Islet of Langerhans (tissue), 1 donor: ENCODE results near the gene EVA1A.
"Not testable (repeated sequence)": the region's sequence is repeated elsewhere in the genome, so short reads cannot be mapped to it uniquely, and the experiment has no call there.

Source experiments
- FAIRE-seq: peaks from one replicate; lab custom pipeline; 2011; peaks lifted over from hg19 to GRCh38; lab: Jason Lieb, UNC

EVA1A gene

GRCh38 chr2:75483878-75484277 is 76.9 kb downstream of the EVA1A start:
- no peak for FAIRE-seq

- FAIRE-seq: no peak
Observed at GRCh38 chr2:75482398-75482797, 78.3 kb downstream of the EVA1A start.

- peak; percentile 89 for FAIRE-seq
Observed at GRCh38 chr2:75480971-75481836, 79.5 kb downstream of the EVA1A start.

- not testable (repeated sequence) for FAIRE-seq
Observed at GRCh38 chr2:75477696-75478095, 83.0 kb downstream of the EVA1A start.

DNA sequence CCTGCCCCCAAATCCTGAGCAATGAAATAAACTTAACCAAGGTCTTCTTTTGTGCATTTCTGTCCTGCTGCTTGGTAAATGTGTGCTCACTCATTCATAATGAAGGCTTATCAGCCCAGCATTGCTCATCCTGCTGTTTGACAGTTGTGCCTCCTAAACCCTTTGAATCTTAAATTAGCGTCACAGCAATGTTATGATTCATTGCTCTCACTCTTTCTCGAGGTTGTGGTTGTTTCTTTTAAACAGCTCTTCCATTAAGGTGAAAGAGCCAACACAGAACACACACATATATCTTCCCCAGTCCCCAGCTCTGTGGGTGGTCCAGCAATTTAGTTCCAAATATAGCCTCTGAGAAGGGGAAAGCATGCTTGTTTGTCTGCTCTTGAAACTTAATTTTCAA is 84.0 kb downstream of the EVA1A start:
- no peak for FAIRE-seq

- FAIRE-seq: no peak
Observed at GRCh38 chr2:75475976-75476375, 84.8 kb downstream of the EVA1A start.

DNA sequence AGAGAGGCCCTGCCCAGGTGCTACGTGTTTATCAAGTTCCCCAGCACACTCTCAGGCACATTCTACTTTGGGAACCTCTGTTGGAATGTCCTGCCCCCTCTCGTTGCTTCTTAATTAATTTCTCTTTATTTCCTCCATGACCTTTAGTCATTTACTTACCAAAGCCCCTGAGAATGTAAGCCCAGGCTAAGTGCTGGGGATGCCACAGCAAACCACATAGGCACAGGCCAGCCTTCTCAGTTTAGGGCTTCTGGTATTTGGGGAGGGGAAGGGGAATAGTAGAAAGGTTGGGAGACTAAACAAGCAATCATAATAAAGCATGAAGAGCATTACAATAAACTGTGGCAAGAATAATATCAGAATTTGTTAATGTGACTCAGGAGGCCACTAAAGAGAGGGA is 85.7 kb downstream of the EVA1A start:
- FAIRE-seq: no peak

DNA sequence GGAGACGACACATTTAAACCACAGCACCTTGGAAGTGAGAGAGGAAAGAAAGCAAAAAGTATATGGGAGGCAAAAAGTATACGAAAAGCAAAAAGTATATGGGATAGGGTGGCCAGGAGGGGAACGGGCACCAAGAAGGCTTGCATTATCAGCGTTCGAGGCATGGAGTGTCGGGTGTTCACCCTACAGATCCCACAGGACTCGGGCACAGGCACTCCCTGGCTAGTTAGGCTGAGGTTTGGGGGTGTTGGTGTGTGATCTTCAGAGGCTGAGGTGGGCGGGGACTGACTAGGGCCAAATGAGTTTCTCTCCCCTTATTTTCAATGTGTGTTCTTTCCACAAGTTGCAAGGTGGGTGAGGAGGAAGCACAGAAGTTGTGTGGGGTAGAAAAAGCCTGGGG is 86.6 kb downstream of the EVA1A start:
- FAIRE-seq: no peak

DNA sequence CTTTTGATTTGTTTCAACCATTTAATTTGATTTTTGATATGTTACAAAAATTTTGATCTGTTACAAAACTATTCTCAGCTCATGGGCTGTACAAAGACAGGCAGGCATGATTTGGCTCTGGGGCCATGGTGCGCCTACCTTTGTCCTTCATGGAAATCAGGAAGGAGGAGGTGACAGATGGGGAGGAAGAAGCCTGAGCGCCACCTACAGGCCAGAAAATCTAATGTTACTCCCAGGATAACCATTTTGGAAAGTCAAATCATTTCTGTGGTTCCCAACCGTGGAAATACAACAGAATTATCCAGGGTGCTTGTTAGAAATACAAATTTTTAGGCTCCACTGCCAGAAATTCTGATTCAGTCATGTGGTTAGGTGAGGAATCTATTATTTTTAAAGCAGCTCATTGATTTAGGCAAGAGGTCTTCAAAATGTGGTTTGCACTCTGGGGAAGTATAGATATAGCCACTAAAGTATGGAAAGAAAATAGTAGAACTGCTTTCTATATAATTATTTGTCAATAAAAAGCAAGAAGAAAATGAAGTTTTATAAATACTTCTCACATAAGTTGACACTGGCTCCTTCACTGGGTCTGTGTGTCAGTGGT is 93.9 kb downstream of the EVA1A start:
- no peak for FAIRE-seq

- peak; percentile 75 for FAIRE-seq
Observed at GRCh38 chr2:75465317-75465984, 95.3 kb downstream of the EVA1A start.

- no peak for FAIRE-seq
Observed at GRCh38 chr2:75464348-75464946, 96.3 kb downstream of the EVA1A start.

GRCh38 chr2:75462721-75463120 is 98.0 kb downstream of the EVA1A start:
- FAIRE-seq: no peak

DNA sequence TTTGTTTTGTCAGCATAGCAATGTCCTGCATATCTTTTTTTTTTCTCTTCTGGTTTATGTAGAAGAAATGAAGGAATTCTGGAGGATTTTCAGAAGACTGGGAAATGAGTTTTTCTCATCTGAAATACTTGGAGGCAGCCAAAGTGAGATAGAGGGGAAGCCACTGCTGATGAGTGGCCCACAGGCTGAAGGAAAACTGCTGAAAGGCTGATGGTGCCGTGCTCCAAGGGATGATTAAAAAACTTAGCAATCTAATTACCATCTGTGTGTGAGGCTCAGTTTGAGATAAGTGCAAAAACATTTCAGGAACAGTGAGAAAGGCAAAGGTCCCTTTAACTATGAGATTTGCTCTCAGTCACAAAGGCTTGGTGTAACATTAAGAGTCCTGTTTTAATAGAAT is 98.5 kb downstream of the EVA1A start:
- FAIRE-seq: no peak

DNA sequence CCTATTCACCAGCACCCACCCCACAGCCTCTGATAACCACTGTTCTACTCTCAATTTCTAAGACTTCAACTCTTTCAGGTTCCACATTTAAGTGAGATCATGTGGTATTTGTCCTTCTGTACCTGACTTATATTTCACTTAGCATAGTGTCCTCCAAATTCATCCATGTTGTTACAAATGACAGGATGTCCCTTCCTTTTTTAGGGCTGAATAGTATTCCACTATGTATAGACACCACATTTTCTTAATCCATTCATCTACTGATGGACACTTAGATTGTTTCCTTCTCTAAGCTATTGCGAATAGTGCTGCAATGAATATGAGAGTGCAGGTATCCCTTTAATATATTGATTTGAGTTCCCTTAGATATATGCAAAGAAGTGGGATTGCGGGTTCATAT is 100.1 kb downstream of the EVA1A start:
- no peak for FAIRE-seq

GRCh38 chr2:75459565-75460310 is 101.0 kb downstream of the EVA1A start:
- FAIRE-seq: no peak

- no peak for FAIRE-seq
Observed at GRCh38 chr2:75458201-75458600, 102.5 kb downstream of the EVA1A start.

- no peak for FAIRE-seq
Observed at GRCh38 chr2:75456825-75457224, 103.9 kb downstream of the EVA1A start.

DNA sequence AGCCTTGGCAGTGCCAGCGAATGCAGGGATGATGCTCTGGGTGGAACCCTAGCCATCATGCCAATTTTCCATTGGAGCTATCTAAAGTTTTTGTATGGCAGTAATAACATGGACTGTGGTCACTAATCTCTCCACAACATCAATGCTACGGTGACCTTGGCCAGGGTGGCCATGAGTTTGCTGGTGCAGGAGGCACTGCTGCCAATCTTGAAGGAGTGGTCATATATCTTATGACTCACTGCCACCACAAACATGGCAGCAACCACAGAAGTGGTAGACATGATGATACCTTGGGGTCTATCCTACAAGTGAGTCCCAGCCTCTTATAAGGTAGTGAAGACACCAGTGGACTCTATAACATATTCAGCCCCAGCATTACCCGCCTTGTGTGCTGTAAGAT is 104.6 kb downstream of the EVA1A start:
- no peak for FAIRE-seq

DNA sequence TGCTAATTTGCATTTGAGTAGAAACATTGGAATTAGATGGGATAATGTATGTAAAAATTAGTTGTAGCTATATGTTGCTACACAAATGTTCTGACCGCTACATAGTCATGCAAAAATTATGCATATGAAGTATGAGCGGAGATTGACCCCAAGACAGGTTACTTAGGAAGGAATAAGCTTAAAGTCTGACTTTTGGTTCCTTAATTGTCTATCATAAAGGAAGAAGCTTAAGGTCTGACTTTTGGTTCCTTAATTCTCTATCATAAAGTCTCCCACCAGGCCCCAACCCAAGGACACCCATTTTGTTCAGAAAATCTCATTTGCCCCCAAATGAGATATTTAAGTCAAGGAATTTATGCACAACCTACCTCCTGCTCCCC is 106.5 kb downstream of the EVA1A start:
- no peak for FAIRE-seq

DNA sequence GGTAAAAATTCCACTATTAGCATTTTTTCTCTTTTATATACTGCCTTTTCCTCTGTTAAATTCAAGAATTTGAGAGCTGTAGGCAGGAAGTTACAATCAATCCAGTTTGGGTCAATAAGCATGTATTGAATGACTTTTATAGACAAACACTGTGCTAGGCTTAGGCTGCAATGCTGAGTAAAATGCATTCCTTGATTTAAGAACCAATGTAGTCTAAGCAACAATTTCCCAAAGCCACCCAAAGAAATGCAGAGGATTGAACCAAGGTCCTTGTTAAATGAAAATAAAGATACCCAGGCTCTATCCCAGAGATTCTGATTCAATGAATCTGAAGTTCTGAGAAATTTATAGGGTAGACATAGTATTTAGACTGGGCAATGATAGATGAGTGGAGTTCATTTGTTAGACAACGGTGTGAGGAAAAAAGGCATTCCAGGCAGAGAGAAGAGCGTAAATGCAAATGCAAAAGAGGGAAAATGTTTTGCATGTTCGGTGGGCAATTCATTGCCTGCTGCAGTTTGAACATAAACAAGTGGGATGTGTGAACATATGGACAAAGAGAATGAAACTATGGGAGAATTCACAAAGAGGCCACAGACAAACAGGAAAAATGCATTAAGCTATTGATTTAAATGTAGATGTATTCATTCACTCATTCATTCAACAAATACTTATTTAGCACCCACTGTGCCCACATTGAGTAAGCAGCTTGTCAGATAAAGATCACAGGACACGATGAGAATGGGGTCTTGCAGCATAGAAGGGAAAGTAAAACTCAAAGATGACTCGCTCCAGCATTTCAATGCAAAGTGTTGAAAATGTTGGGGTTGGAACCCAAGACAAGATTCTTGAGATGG is 107.1 kb downstream of the EVA1A start:
- no peak for FAIRE-seq

DNA sequence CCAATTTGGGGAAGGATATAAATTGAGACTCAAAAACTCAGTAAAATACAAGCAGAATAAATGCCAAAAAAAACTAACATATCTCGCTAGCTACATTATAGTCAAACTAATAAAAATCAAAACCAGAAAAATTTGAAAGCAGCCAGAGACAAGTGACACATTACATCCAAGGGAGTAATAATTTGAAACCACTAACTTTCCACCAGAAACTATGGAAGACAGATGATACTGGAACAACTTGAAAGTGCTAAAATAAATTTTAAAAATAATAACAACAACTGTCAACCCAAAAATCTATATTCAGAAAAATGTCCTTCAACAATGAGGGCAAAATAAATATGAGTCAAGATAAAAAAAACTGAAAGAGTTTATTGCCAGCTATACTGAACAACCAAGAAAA is 110.7 kb downstream of the EVA1A start:
- FAIRE-seq: no peak
